HG03442 (cell line): ENCODE data around the gene LST1.

ENCODE experiments used
- ATAC-seq: cut with Tn5 transposase; IDR thresholded peaks from one replicate; pipeline ENCODE4 v1.9.1; 2021; ENCODE audit warnings: mild to moderate bottlenecking, moderate library complexity; ENCODE audit not compliant: unreplicated experiment

Gene LST1

GRCh38 chr6:31619805-31620585, 33.9 kb downstream of the LST1 start:
- ATAC-seq = peak; percentile 77

GRCh38 chr6:31620586-31621319, 34.7 kb downstream of the LST1 start, which contains the start of gene PRRC2A:
Gene PRRC2A, plus strand, starts transcription at chr6:31620715. Its CDS starts 2,075 bp downstream, at chr6:31622790.
- peak; percentile 53 for ATAC-seq

- ATAC-seq = no peak
Observed at GRCh38 chr6:31621320-31621939, 35.4 kb downstream of the LST1 start.

- no peak for ATAC-seq
Observed at GRCh38 chr6:31621991-31622390, 35.9 kb downstream of the LST1 start.

GRCh38 chr6:31622684-31623091, 36.6 kb downstream of the LST1 start:
- no peak for ATAC-seq

GRCh38 chr6:31624070-31624469, 38.0 kb downstream of the LST1 start:
- ATAC-seq = no peak

- no peak for ATAC-seq
Observed at GRCh38 chr6:31626952-31627351, 40.9 kb downstream of the LST1 start.

- no peak for ATAC-seq
Observed at GRCh38 chr6:31627690-31628287, 41.7 kb downstream of the LST1 start.

GRCh38 chr6:31629014-31629413, 42.9 kb downstream of the LST1 start:
- ATAC-seq = no peak

GRCh38 chr6:31630177-31630934, 44.3 kb downstream of the LST1 start:
- ATAC-seq = no peak

GRCh38 chr6:31631209-31631608, 45.1 kb downstream of the LST1 start:
- ATAC-seq = no peak

- ATAC-seq = no peak
Observed at GRCh38 chr6:31631681-31632278, 45.7 kb downstream of the LST1 start.

- no peak for ATAC-seq
Observed at GRCh38 chr6:31632279-31632946, 46.3 kb downstream of the LST1 start.

GRCh38 chr6:31633447-31633846, 47.4 kb downstream of the LST1 start:
- no peak for ATAC-seq

GRCh38 chr6:31634131-31634530, 48.1 kb downstream of the LST1 start:
- no peak for ATAC-seq

- ATAC-seq = no peak
Observed at GRCh38 chr6:31634969-31635575, 49.0 kb downstream of the LST1 start.

- ATAC-seq = no peak
Observed at GRCh38 chr6:31636698-31637596, 50.9 kb downstream of the LST1 start.
